Posterior vena cava (tissue), 2 donors: ENCODE results near the gene ZMYND8. TPM values are rescaled to one million over a fixed set of nuclear protein-coding genes. Genes with fewer than 3 reads are reported as not detected.
A peak's percentile ranks its signal among the peaks of the same experiment; 100 is the strongest.
"Not testable (repeated sequence)": the region's sequence is repeated elsewhere in the genome, so short reads cannot be mapped to it uniquely, and the experiment has no call there.

Source experiments
- DNase-seq: peaks from one replicate; pipeline ENCODE4 v3.0.0-alpha.2; 2020; ENCODE audit warnings: low spot score
- intact Hi-C, 2 donors: fragments of 100-400 bp; cut with DNase I; formaldehyde crosslinking; loops; one replicate each; pipeline versions ENCODE4 v1.14.1 to v1.14.2; 2022 to 2023
- total RNA-seq, 2 donors: library from RNA; stranded (reverse); fragmentation: NEBNext Ultra II Directional; extraction: Animal tissue kit (Norgen Biotek cat#: 25700); gene quantifications; one replicate each; pipeline ENCODE4 v1.2.1, GENCODE V29; 2021
- donor health status: DM: yes; HTN: yes; CAD: no.
- donor health status: DM: yes; HTN: yes; CAD: no.

The ZMYND8 gene
- total RNA-seq, 2 donors from 2014 or later = 28.0 to 29.3 TPM

- intact Hi-C loops = no loop called here
- DNase-seq = peak; percentile 30
Observed at GRCh38 chr20:47206962-47207641, 149.4 kb downstream of the ZMYND8 start.

GRCh38 chr20:47206552-47206951, 149.9 kb downstream of the ZMYND8 start:
- intact Hi-C loops, DNase-seq: not testable (repeated sequence)

- intact Hi-C loops = no loop called here
- DNase-seq = no peak
Observed at GRCh38 chr20:47205577-47206123, 150.8 kb downstream of the ZMYND8 start.

- DNase-seq, intact Hi-C loops: not testable (repeated sequence)
Observed at GRCh38 chr20:47204850-47205122, 151.7 kb downstream of the ZMYND8 start.

GRCh38 chr20:47204008-47204849, 152.3 kb downstream of the ZMYND8 start:
- intact Hi-C loops = no loop called here
- DNase-seq = no peak

GRCh38 chr20:47202733-47203667, 153.5 kb downstream of the ZMYND8 start:
- intact Hi-C loops = no loop called here

GRCh38 chr20:47201074-47201730, 155.3 kb downstream of the ZMYND8 start:
- intact Hi-C loops = no loop called here
- peak; percentile 48 for DNase-seq

More at GRCh38 chr20:47202733-47203667, 153.5 kb downstream of the ZMYND8 start:
- DNase-seq = peak; percentile 30

GRCh38 chr20:47198996-47199552, 157.4 kb downstream of the ZMYND8 start:
- intact Hi-C loops = loop anchor here in 1 of 2 donors (5.0 kb wide), 1 partner anchor 183 kb away; no protein-coding TSS in a partner anchor
- peak; percentile 35 for DNase-seq

GRCh38 chr20:47198254-47198671, 158.2 kb downstream of the ZMYND8 start:
- intact Hi-C loops = loop anchor here in 1 of 2 donors (5.0 kb wide), 1 partner anchor 184 kb away; no protein-coding TSS in a partner anchor

GRCh38 chr20:47196091-47197081, 160.1 kb downstream of the ZMYND8 start:
- peak; percentile 91 for DNase-seq
- intact Hi-C loops = loop anchor here (1.0 to 5.0 kb wide), 2 partner anchors 33 to 186 kb away; no protein-coding TSS in a partner anchor

More at GRCh38 chr20:47198254-47198671, 158.2 kb downstream of the ZMYND8 start:
- DNase-seq = no peak

- DNase-seq = peak; percentile 26
- intact Hi-C loops = loop anchor here in 1 of 2 donors (5.0 kb wide), 1 partner anchor 187 kb away; no protein-coding TSS in a partner anchor
Observed at GRCh38 chr20:47195573-47195972, 160.9 kb downstream of the ZMYND8 start.

- DNase-seq = no peak
- intact Hi-C loops = no loop called here
Observed at GRCh38 chr20:47191956-47192355, 164.5 kb downstream of the ZMYND8 start.

- intact Hi-C loops = no loop called here
- no peak for DNase-seq
Observed at GRCh38 chr20:47191074-47191673, 165.3 kb downstream of the ZMYND8 start.

GRCh38 chr20:47189060-47189459, 167.4 kb downstream of the ZMYND8 start:
- intact Hi-C loops = loop anchor here in 1 of 2 donors (10.0 kb wide), 1 partner anchor 1534 kb away; no protein-coding TSS in a partner anchor
- DNase-seq = peak; percentile 42

- intact Hi-C loops = loop anchor here in 1 of 2 donors (10.0 kb wide), 1 partner anchor 1534 kb away; no protein-coding TSS in a partner anchor
- DNase-seq = no peak
Observed at GRCh38 chr20:47188540-47188939, 168.0 kb downstream of the ZMYND8 start.

GRCh38 chr20:47187450-47188195, 168.9 kb downstream of the ZMYND8 start:
- no peak for DNase-seq
- intact Hi-C loops = loop anchor here in 1 of 2 donors (10.0 kb wide), 1 partner anchor 1533 kb away; no protein-coding TSS in a partner anchor
